DOHH2 (cell line): Measurements from ENCODE around the gene NPNT.

ENCODE experiments used
- H3F3A ChIP-seq: fragments of 200-600 bp; sonication (generic), shearing (Covaris generic); 2 replicates; pipeline ENCODE4 v1.6.0; 2016; ENCODE audit warnings: antibody characterized with exemption, mild to moderate bottlenecking; ENCODE audit not compliant: control insufficient read depth, insufficient read depth
- H3K27ac ChIP-seq: fragments of 200-600 bp; sonication (generic); 2 replicates; pipeline ENCODE4 v1.5.1; 2014; ENCODE audit warnings: low read depth, mild to moderate bottlenecking, low read length, moderate library complexity
- H3K27me3 ChIP-seq: fragments of 200-600 bp; sonication (generic); 2 replicates; pipeline ENCODE4 v1.6.1; 2014; ENCODE audit warnings: mild to moderate bottlenecking, low read length, mixed read lengths; ENCODE audit not compliant: control insufficient read depth
- H3K36me3 ChIP-seq: fragments of 200-600 bp; sonication (generic); 2 replicates; pipeline ENCODE4 v1.6.1; 2014; ENCODE audit warnings: mild to moderate bottlenecking, low read length, moderate library complexity, mixed read lengths; ENCODE audit not compliant: control insufficient read depth
- H3K4me1 ChIP-seq: fragments of 200-600 bp; sonication (generic); 2 replicates; pipeline ENCODE4 v1.6.1; 2014; ENCODE audit warnings: mild to moderate bottlenecking, low read length, mixed read lengths; ENCODE audit not compliant: control insufficient read depth
- H3K4me2 ChIP-seq: fragments of 200-600 bp; sonication (generic); 2 replicates; pipeline ENCODE4 v1.6.0; 2014; ENCODE audit warnings: mild to moderate bottlenecking, low read length, moderate library complexity
- H3K4me3 ChIP-seq: fragments of 200-600 bp; sonication (generic); 2 replicates; pipeline ENCODE4 v1.5.1; 2014; ENCODE audit warnings: mild to moderate bottlenecking, low read length, mixed read lengths
- H3K79me2 ChIP-seq: fragments of 200-600 bp; sonication (generic); 2 replicates; pipeline ENCODE4 v1.6.1; 2014; ENCODE audit warnings: mild to moderate bottlenecking, low read length, mixed read lengths; ENCODE audit not compliant: control insufficient read depth
- H3K9me2 ChIP-seq: fragments of 200-600 bp; sonication (generic); replicated peaks from 2 replicates; pipeline ENCODE4 v1.6.1; 2014; ENCODE audit warnings: mild to moderate bottlenecking, low read length, mixed read lengths; ENCODE audit not compliant: control insufficient read depth
- H3K9me3 ChIP-seq: fragments of 200-600 bp; sonication (generic); 2 replicates; pipeline ENCODE4 v1.6.1; 2014; ENCODE audit warnings: antibody characterized with exemption, low read length, mixed read lengths; ENCODE audit not compliant: control insufficient read depth, insufficient read depth
- H4K20me1 ChIP-seq: fragments of 200-600 bp; sonication (generic); 2 replicates; pipeline ENCODE4 v1.6.0; 2014; ENCODE audit warnings: low read depth, mild to moderate bottlenecking, antibody characterized with exemption, low read length, moderate library complexity; ENCODE audit not compliant: control insufficient read depth, insufficient read depth
- EZH2phosphoT487 ChIP-seq: fragments of 200-600 bp; sonication (generic); IDR thresholded peaks from 2 replicates; pipeline ENCODE4 v1.6.1; 2017; ENCODE audit warnings: borderline replicate concordance, mild to moderate bottlenecking, antibody characterized with exemption, low read length, moderate library complexity, mixed read lengths
- TF ChIP-seq, protein P1 (sequence below): fragments of 200-600 bp; sonication (generic); IDR thresholded peaks from one replicate; pipeline ENCODE4 v1.5.1; 2014; ENCODE audit warnings: antibody characterized with exemption, mild to moderate bottlenecking, low read depth, low read length; ENCODE audit not compliant: poor library complexity, severe bottlenecking

NPNT gene

DNA sequence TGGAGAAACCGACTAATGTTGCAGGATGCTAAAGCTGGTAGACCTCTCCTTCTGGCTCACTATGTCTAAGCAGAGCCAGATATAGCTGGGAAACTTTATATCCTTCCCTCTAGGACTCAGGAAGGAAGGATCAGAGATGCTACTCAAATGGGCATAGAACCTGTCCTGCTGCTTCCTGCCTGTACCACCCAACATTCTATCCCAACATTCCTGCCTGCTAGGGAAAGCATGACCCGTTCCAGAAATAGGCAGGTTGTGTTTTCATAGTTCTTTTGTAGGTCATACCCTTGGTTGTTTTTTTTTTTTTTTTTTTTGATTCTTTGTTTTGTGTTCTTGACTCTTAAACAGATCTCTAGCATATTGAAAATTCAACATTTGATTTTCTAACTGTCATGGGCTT is 5.3 kb downstream of the NPNT start:
- H3K36me3 ChIP-seq, result no peaks in the 10 kb centered on the region
- no peaks in the 10 kb centered on the region for H3K4me1 ChIP-seq
- no peak overlapping the region for H3K4me2 ChIP-seq
- H3K27ac ChIP-seq, result no peak overlapping the region
- H3F3A ChIP-seq, result no peaks in the 10 kb centered on the region
- H3K4me3 ChIP-seq, result no peak overlapping the region
- H3K9me2 ChIP-seq, result no peaks in the 10 kb centered on the region
- H3K79me2 ChIP-seq, result no peaks in the 10 kb centered on the region
- peaks cover 2% of the 10 kb centered on the region; the same call in 1 of the 2 replicates for H3K9me3 ChIP-seq
- TF ChIP-seq EZH2phosphoT487, result no peak
- TF ChIP-seq, protein P1, sequence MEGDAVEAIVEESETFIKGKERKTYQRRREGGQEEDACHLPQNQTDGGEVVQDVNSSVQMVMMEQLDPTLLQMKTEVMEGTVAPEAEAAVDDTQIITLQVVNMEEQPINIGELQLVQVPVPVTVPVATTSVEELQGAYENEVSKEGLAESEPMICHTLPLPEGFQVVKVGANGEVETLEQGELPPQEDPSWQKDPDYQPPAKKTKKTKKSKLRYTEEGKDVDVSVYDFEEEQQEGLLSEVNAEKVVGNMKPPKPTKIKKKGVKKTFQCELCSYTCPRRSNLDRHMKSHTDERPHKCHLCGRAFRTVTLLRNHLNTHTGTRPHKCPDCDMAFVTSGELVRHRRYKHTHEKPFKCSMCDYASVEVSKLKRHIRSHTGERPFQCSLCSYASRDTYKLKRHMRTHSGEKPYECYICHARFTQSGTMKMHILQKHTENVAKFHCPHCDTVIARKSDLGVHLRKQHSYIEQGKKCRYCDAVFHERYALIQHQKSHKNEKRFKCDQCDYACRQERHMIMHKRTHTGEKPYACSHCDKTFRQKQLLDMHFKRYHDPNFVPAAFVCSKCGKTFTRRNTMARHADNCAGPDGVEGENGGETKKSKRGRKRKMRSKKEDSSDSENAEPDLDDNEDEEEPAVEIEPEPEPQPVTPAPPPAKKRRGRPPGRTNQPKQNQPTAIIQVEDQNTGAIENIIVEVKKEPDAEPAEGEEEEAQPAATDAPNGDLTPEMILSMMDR, result no peak
- H4K20me1 ChIP-seq, result no peaks in the 10 kb centered on the region
- H3K27me3 ChIP-seq, result peaks cover 23% of the 10 kb centered on the region

GRCh38 chr4:105902550-105903262 is 7.4 kb downstream of the NPNT start:
- Histone ChIP-seq H3K4me2 (no peak overlapping the region), H3K36me3 (no peaks in the 10 kb centered on the region), H3K79me2 (no peaks in the 10 kb centered on the region), H3K27me3 (peaks cover 10% of the 10 kb centered on the region), H3K4me1 (no peaks in the 10 kb centered on the region), H4K20me1 (no peaks in the 10 kb centered on the region), H3K9me2 (no peaks in the 10 kb centered on the region), H3K9me3 (no peaks in the 10 kb centered on the region), H3F3A (no peaks in the 10 kb centered on the region), H3K4me3 (no peak overlapping the region), H3K27ac (no peak overlapping the region)
- TF ChIP-seq, protein P1, result no peak
- no peak for TF ChIP-seq EZH2phosphoT487

DNA sequence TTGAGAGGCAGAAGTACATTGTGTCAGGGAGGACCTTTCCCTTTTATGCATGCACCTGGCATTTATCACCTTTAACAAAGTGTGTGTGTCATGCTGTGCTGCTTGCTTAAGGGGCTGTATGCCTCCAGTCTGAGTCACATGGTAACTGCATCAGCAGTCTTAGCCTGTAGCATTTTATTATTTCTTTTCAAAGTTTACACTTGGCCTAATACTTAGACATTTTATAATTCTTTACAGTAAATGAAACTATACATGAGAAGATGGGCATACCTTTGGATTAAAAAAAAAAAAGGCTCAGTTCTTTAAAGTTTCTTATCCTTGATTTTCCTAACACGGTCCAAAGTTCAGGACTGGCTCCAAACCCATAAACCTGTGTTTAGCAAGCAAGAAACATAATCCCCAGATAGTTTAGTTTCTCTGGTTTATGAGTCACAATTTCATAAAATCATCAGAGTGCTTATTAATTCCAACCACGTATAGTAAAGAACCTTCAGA is 14.6 kb downstream of the NPNT start:
- Histone ChIP-seq H4K20me1 (no peaks in the 10 kb centered on the region), H3K27me3 (no peaks in the 10 kb centered on the region), H3K4me2 (no peak overlapping the region), H3K4me3 (no peak overlapping the region), H3K27ac (no peak overlapping the region), H3K9me3 (no peaks in the 10 kb centered on the region), H3K4me1 (no peaks in the 10 kb centered on the region), H3K9me2 (no peaks in the 10 kb centered on the region), H3K79me2 (no peaks in the 10 kb centered on the region), H3F3A (no peaks in the 10 kb centered on the region), H3K36me3 (no peaks in the 10 kb centered on the region)
- TF ChIP-seq, protein P1, result no peak
- TF ChIP-seq EZH2phosphoT487, result no peak
